ENCODE data around the gene NOL4L. TPM values are rescaled to one million over a fixed set of nuclear protein-coding genes. Genes with fewer than 3 reads are reported as not detected.
A peak's percentile ranks its signal among the peaks of the same experiment; 100 is the strongest.

NOL4L gene
- total RNA-seq, 2 donors from 2014 or later = 39.6 to 50.7 TPM

GRCh38 chr20:32476684-32477593 lies 108.2 kb downstream of the NOL4L start:
- no peak overlapping the region for H3K4me3 Mint-ChIP-seq
- peaks cover 36% of the 10 kb centered on the region for H3K36me3 ChIP-seq (ENCODE audit: control insufficient read depth, insufficient read depth, low read length)
- peak overlapping the region; percentile 52 for H3K27ac Mint-ChIP-seq
- H3K9ac ChIP-seq (ENCODE audit: extremely low read depth, low read length, poor library complexity, severe bottlenecking) = no peak overlapping the region
- WGBS, 2 experiments (ENCODE audit: insufficient coverage in 1 of 2, insufficient read length in 1 of 2) = 90 to 94% methylated on average over 16 to 22 of the region's 22 CpGs
- H3K4me1 ChIP-seq (ENCODE audit: control insufficient read depth, insufficient read depth, low read length) = peaks cover 29% of the 10 kb centered on the region
- TF ChIP-seq CTCF (conservative IDR thresholded peaks at IDR 0.05) = no peak
- H3K36me3 Mint-ChIP-seq (ENCODE audit: low read depth) = peaks cover 19% of the 10 kb centered on the region
- H3K9me3 ChIP-seq (ENCODE audit: control insufficient read depth, low read length) = no peaks in the 10 kb centered on the region
- H3K27me3 Mint-ChIP-seq (ENCODE audit: insufficient read depth) = no peaks in the 10 kb centered on the region
- DNase-seq = peak; percentile 44
- peaks cover 57% of the 10 kb centered on the region for H3K4me1 Mint-ChIP-seq
- H3K27me3 ChIP-seq (ENCODE audit: control insufficient read depth, insufficient read depth, low read length, poor library complexity, severe bottlenecking) = no peaks in the 10 kb centered on the region
- no peaks in the 10 kb centered on the region for H3K9me3 Mint-ChIP-seq
- H3K27ac ChIP-seq (ENCODE audit: low read depth, low read length) = no peak overlapping the region
- H3K4me3 ChIP-seq (ENCODE audit: low read length) = no peak overlapping the region

GRCh38 chr20:32474967-32475811 lies 109.9 kb downstream of the NOL4L start:
- peaks cover 21% of the 10 kb centered on the region for H3K4me1 ChIP-seq (ENCODE audit: control insufficient read depth, insufficient read depth, low read length)
- H3K4me3 Mint-ChIP-seq = peak overlapping the region; percentile 39
- no peak for TF ChIP-seq CTCF (conservative IDR thresholded peaks at IDR 0.05)
- H3K27me3 Mint-ChIP-seq (ENCODE audit: insufficient read depth) = no peaks in the 10 kb centered on the region
- 58 to 60% methylated on average over 15 to 28 of the region's 28 CpGs for WGBS, 2 experiments (ENCODE audit: insufficient coverage in 1 of 2, insufficient read length in 1 of 2)
- H3K9ac ChIP-seq (ENCODE audit: extremely low read depth, low read length, poor library complexity, severe bottlenecking) = peak overlapping the region; percentile 69
- H3K4me1 Mint-ChIP-seq = peaks cover 44% of the 10 kb centered on the region
- DNase-seq = peak; percentile 81
- H3K9me3 Mint-ChIP-seq = no peaks in the 10 kb centered on the region
- peak overlapping the region; percentile 94 for H3K27ac ChIP-seq (ENCODE audit: low read depth, low read length)
- H3K27me3 ChIP-seq (ENCODE audit: control insufficient read depth, insufficient read depth, low read length, poor library complexity, severe bottlenecking) = no peaks in the 10 kb centered on the region
- peaks cover 35% of the 10 kb centered on the region for H3K36me3 ChIP-seq (ENCODE audit: control insufficient read depth, insufficient read depth, low read length)
- no peaks in the 10 kb centered on the region for H3K9me3 ChIP-seq (ENCODE audit: control insufficient read depth, low read length)
- peak overlapping the region; percentile 51 for H3K4me3 ChIP-seq (ENCODE audit: low read length)
- H3K36me3 Mint-ChIP-seq (ENCODE audit: low read depth) = peaks cover 24% of the 10 kb centered on the region
- H3K27ac Mint-ChIP-seq = peak overlapping the region; percentile 52

- WGBS, 2 experiments (ENCODE audit: insufficient coverage in 1 of 2, insufficient read length in 1 of 2) = 86 to 89% methylated on average over 8 of the region's 8 CpGs
- Histone ChIP-seq H3K4me3 (ENCODE audit: low read length) (no peak overlapping the region), H3K9me3 (ENCODE audit: control insufficient read depth, low read length) (no peaks in the 10 kb centered on the region), H3K9ac (ENCODE audit: extremely low read depth, low read length, poor library complexity, severe bottlenecking) (no peak overlapping the region), H3K4me1 (ENCODE audit: control insufficient read depth, insufficient read depth, low read length) (peaks cover 19% of the 10 kb centered on the region), H3K36me3 (ENCODE audit: control insufficient read depth, insufficient read depth, low read length) (peaks cover 34% of the 10 kb centered on the region), H3K27me3 (ENCODE audit: control insufficient read depth, insufficient read depth, low read length, poor library complexity, severe bottlenecking) (no peaks in the 10 kb centered on the region), H3K27ac (ENCODE audit: low read depth, low read length) (peak overlapping the region; percentile 94)
- Mint-ChIP-seq H3K9me3 (no peaks in the 10 kb centered on the region), H3K4me3 (no peak overlapping the region), H3K4me1 (peaks cover 43% of the 10 kb centered on the region), H3K27me3 (ENCODE audit: insufficient read depth) (no peaks in the 10 kb centered on the region), H3K36me3 (ENCODE audit: low read depth) (peaks cover 27% of the 10 kb centered on the region), H3K27ac (peak overlapping the region; percentile 52)
- TF ChIP-seq CTCF (conservative IDR thresholded peaks at IDR 0.05) = no peak
- DNase-seq = no peak
Measured at GRCh38 chr20:32474717-32474966, 110.5 kb downstream of the NOL4L start.

All from endodermal cell (in vitro differentiated cells).